ENCODE data around the gene UFSP1. TPM values are rescaled to one million over a fixed set of nuclear protein-coding genes. Genes with fewer than 3 reads are reported as not detected.
"Not testable (repeated sequence)": the region's sequence is repeated elsewhere in the genome, so short reads cannot be mapped to it uniquely, and the experiment has no call there.

The UFSP1 gene
- total RNA-seq = 0.58 and 4.3 TPM in 2 replicates

DNA sequence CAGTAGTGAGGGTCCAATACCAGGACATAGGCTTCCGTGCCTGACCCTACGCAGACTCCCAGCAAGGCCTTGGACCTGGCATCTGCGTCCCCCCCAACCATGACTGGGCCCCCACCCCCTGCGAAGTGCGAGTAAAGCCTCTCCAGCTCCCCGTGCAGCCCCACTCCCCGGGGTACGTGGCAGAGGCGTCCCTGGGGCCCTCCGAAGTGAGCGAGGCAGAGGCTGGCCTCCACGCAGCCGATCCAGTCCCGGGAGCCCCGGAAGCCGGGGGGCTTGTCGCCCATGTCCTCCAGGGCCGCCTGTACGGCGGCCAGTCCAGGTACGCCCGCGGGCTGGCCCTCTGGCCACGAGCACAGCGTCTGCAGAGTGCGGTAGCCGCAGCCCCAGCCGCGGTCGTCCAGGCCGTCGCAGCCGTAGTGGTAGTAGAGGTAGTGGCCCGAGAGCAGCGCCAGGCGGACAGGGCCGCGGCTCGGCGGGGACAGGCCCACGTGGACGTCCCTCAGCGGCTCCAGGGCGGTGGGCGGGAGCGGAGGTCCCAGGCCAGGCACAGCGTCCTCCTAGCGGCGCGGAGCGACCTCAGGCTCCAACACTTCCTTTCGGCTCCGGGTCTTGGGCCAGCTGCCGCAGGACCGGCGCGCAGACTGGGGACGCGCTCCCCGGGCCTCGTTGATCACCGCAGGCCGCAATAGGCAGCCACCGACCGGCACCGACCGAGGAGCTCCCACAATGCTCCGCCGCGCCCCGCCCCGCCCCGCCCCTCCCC, at the start of gene UFSP1:
UFSP1 (minus strand) TSS at position 728 of the 763 bp plus-strand sequence; CDS start at position 284, 444 bp downstream.
- no peak for DNase-seq (ENCODE audit: low read depth)
- TF ChIP-seq, protein P1, sequence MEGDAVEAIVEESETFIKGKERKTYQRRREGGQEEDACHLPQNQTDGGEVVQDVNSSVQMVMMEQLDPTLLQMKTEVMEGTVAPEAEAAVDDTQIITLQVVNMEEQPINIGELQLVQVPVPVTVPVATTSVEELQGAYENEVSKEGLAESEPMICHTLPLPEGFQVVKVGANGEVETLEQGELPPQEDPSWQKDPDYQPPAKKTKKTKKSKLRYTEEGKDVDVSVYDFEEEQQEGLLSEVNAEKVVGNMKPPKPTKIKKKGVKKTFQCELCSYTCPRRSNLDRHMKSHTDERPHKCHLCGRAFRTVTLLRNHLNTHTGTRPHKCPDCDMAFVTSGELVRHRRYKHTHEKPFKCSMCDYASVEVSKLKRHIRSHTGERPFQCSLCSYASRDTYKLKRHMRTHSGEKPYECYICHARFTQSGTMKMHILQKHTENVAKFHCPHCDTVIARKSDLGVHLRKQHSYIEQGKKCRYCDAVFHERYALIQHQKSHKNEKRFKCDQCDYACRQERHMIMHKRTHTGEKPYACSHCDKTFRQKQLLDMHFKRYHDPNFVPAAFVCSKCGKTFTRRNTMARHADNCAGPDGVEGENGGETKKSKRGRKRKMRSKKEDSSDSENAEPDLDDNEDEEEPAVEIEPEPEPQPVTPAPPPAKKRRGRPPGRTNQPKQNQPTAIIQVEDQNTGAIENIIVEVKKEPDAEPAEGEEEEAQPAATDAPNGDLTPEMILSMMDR (conservative IDR thresholded peaks at IDR 0.05; ENCODE audit: low read depth, low read length) = no peak

DNA sequence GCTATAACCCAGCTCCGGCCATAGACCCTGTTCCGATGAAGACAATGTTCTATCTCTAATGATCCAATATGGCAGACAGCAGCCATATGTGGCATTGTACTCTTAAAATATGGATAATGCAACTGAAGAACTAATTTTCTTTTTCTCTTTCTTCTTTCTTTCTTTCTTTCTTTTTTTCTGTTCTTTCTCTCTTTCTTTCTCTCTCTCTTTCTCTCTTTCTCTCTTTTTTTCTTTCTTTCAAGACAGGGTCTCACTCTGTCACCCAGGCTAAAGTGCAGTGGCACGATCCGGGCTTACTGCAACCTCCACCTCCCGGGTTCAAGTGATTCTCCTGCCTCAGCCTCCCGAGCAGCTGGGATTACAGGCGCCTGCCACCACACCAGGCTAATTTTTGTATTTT, 46.7 kb upstream of the UFSP1 start:
- H3K4me3 ChIP-seq (ENCODE audit: low read depth, low read length); DNase-seq (ENCODE audit: low read depth): not testable (repeated sequence)

More for the DNA sequence above, at the start of gene UFSP1:
- H3K4me3 ChIP-seq (ENCODE audit: low read depth, low read length) = peak within 1 kb of the TSS; percentile 70

DNA sequence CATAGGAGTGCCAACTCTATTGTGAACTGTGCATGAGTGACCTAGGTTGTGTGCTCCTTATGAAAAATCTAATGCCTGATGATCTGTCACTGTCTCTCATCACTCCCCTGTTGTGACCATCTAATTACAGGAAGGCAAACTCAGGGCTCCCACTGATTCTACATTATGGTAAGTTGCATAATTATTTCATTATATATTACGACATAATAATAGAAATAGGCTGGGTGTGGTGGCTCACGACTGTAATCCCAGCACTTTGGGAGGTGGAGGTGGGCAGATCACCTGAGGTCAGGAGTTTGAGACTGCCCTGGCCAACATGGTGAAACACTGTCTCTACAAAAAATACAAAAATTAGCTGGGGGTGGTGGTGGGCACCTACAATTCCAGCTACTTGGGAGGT, 45.9 kb upstream of the UFSP1 start:
- DNase-seq (ENCODE audit: low read depth); H3K4me3 ChIP-seq (ENCODE audit: low read depth, low read length): not testable (repeated sequence)

DNA sequence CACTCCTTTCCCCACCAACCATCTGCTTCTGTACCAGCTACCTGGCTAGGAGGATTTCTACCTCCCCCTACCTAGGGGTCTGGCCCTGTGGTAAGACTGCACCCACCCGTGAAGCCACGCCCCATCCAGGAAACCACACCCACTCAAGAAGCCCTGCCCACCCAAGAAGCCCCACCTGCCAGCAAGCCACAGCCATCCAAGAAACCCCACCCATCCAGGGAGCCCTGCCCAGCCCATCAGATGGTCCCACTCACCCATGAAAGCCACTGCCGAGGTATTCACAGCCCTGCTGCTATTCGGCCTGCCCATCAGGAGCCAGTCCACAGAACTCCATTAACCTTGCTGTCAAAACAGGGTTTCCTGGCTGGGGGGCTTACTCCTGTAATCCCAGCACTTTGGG, 44.2 kb upstream of the UFSP1 start:
- TF ChIP-seq, protein P1 (conservative IDR thresholded peaks at IDR 0.05; ENCODE audit: low read depth, low read length) = no peak
- DNase-seq (ENCODE audit: low read depth) = no peak
- H3K4me3 ChIP-seq (ENCODE audit: low read depth, low read length) = no peak overlapping the region

DNA sequence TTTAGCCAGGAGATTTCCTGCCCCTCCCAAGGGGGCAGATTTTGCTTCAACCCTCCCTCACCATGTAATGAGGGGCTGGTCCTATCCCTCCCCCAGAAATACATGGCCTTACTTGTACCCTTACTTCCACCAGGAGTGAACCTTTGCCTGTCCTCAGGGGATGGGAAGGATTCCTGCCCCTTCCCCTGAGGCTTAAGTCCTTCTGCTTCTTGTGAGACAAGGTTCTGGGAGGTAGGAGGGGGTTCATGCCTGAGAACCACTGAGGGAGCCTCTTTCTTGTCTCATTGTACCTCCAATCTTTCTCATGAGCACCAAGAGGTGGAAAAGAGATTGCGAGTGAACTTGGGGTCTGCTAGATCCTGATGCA, 40.3 kb upstream of the UFSP1 start:
- no peak for DNase-seq (ENCODE audit: low read depth)
- TF ChIP-seq, protein P1 (conservative IDR thresholded peaks at IDR 0.05; ENCODE audit: low read depth, low read length) = no peak
- no peak overlapping the region for H3K4me3 ChIP-seq (ENCODE audit: low read depth, low read length)

DNA sequence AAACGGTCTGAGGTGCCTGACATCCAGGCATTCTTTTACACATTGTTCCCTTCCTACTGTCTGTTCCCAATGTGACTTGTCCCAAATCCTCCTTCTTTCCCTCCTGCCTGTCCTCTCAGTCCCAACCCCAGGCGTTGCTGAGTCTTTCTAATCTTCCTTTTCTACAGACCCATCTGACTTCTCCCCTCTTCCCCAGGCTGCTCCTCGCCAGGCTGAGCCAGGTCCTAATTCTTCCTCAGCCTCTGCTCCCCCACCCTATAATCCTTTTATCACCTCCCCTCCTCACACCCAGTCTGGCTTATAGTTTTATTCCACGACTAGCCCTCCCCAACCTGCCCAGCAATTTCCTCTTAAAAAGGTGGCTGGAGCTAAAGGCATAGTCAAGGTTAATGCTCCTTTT, 34.1 kb upstream of the UFSP1 start:
- not testable (repeated sequence) for H3K4me3 ChIP-seq (ENCODE audit: low read depth, low read length); DNase-seq (ENCODE audit: low read depth)

DNA sequence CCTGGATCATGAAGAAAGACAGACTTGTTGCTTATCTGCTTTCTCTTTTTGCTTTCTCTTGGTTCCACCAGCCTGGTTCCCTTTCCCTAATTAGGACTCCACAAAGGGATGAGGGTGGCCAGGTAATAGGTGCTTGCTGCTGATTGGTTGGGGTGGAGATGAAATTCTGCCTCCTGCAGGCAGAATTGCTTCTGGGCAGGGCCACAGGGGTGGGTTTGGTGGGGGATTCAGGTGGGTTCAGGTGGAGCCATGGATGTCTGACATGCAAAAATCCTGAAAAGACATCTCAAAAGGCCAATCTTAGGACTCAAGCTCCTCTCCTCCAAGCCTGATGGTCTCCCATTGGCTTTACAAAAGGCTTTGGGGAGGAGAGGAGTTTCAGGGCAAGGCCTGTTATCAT, 31.5 kb upstream of the UFSP1 start:
- DNase-seq (ENCODE audit: low read depth) = no peak
- TF ChIP-seq, protein P1 (conservative IDR thresholded peaks at IDR 0.05; ENCODE audit: low read depth, low read length) = no peak
- no peak overlapping the region for H3K4me3 ChIP-seq (ENCODE audit: low read depth, low read length)

DNA sequence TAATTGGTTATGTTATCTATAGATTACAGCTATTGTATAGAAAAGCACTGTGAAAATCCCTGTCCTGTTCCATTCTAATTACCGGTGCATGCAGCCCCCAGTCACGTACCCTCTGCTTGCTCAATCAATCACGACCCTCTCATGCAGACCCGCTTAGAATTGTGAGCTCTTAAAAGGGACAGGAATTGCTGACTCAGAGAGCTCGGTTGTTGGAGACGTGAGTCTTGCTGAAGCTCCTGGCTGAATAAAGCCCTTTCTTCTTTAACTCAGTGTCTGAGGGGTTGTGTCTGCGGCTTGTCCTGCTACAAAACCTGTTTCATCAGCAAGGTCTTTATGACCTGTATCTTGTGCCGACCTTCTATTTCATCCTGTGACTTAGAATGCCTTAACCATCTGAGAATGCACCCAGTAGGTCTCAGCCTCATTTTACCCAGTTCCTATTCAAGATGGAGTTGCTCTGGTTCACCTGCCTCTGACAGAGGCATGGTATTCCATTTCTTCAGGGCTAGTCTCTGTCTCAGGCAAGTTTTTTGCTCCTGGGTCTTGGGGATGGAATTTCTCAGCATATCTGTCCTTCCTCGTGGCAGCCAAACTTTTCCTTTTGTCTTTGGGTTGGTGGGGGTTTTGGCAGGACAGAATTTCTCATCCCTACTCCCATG, 30.4 kb upstream of the UFSP1 start:
- DNase-seq (ENCODE audit: low read depth); H3K4me3 ChIP-seq (ENCODE audit: low read depth, low read length): not testable (repeated sequence)

DNA sequence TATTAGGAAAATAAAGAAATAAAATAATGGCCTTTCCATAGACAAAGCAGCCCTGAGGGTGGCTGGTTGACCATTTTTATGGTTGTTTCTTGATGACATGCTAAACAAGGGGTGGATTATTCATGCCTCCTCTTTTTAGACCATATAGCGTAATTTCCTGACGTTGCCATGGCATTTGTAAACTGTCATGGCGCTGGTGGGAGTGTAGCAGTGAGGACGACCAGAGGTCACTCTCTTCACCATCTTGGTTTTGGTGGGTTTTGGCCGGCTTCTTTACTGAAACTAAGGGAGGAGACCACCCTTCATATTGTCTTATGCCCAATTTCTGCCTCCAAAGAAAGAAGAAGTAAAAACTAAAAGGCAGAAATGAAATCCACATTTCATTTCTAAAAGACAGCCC, 29.8 kb upstream of the UFSP1 start:
- not testable (repeated sequence) for H3K4me3 ChIP-seq (ENCODE audit: low read depth, low read length); DNase-seq (ENCODE audit: low read depth)

Data from epithelial cell of proximal tubule (primary cell).